NK-92 (cell line): Measurements from ENCODE around the gene AGMAT.
A peak's percentile ranks its signal among the peaks of the same experiment; 100 is the strongest.
"Not testable (repeated sequence)": the region's sequence is repeated elsewhere in the genome, so short reads cannot be mapped to it uniquely, and the experiment has no call there.

Source experiments
- DNase-seq: peaks from one replicate; lab custom pipeline; 2025; ENCODE audit not compliant: unreplicated experiment; lab: John Stamatoyannopoulos, UW

The AGMAT gene

DNA sequence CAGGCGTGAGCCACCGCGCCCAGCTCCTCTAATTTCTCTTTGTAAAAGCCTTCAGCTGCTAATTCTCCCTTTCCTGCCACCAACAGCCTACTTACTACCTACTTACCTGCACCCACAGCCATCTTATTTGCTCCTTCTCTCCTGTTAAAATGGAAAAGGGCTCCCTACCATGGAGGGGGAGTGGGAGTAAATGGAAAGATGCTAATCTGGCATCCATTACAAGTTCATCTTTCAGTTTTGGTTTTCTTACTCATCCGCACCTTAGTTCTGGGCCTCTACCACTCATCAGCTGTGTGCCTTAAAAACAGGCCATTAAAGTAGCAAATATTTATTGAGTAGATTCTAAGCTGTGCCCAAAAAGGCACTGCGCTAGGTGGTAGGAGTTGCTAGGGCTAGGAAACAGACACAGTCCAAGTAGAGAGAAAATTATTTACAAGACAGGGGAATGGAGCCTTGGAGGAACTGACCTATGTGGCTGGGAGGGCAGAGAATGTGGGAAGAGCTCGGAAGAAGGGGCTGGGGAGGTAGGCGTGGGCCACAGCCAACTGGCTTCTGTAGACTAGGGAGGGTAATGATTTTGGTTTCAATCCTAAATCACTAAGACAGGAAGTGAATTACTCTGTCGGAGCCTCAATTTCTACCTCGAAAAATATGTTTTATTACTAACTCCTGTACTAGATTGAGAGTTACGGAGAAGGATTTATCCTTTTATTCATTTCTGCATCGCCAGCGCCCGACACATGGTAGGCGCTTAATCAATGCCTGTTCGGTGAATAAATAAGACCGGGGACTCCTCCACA is 31.7 kb upstream of the AGMAT start:
- DNase-seq: no peak

DNA sequence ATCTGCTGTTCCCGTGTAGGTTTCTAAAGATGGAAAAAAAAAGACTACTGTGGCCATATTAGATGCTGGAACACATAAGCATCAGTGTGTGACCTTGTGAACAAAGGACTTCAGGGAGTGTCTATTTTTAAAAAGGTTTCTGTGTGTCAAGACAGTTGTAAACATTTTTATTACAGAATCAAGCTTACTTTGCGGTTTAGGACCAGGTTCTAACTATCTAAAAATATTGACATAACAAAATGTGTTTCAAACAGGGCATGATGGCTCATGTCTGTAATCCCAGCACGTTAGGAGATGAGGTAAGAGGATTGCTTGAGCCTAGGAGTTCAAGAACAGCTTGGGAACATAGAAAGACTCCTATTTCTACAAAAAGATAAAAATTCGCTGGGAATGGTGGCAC is 25.3 kb upstream of the AGMAT start:
- no peak for DNase-seq

DNA sequence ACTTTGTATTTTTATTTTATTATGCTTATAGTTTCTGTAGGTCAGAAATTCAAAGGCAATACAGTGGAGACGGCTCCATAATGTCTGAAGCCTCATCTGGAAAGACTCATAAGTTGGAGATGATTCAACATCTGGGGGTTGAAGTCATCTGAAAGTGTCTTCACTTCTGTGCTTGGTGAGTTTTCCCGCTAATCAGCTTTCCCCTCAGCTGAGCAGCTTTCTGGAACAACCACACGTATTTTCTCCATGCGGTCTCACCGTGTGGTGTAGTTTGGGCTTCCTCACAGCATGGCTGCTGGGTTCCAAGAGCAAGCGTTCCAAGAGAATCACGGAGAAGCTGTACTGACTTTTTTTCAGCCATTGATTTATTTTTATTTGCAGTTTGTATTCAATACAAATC is 24.8 kb upstream of the AGMAT start:
- no peak for DNase-seq

DNA sequence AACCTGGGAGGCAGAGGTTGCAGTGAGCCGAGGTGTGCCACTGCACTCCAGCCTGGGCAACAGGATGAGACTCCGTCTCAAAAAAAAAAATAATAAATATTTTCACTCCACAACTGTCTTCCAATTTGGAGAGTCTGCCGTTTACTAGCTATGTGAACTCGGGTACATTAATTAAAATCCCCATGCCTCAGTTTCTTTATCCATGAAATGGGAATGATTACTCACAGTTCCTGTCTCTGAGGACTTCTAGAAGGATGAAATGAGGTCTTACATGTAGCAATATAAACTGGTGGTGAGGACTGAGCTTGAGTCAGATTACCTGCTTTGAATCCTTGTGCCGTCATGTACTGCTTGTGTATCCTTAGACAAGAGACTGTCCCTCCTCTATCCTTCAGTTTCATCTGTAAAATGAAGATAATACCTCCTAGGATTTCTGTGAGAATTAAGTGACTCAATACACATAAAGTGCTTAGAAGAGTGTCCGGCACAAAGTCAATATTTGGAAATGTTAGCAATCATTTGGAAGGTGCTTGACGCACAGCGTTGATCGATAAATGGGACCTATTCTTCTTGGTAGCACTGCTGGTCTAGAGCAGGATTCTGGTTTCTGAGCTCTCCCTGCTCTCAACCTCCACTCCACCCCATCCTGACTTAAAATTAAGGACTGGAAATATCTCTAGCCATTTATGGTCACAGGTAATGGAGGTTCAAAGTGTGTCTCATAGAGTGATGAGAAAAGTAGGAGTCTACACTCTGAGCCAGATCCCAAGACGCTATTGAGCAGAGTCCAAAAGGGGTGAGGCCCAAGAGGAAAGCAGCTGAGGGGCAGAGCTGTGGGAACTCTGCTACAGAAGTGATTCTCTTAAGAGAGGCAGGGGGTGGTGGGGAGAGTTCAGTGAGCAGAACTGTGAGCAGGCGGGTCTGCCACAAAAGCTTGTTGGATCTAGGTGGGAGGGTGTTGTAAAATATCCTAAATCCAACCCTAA is 20.8 kb upstream of the AGMAT start:
- DNase-seq: no peak

- not testable (repeated sequence) for DNase-seq
Measured at GRCh38 chr1:15604400-15604799, 19.5 kb upstream of the AGMAT start.

DNA sequence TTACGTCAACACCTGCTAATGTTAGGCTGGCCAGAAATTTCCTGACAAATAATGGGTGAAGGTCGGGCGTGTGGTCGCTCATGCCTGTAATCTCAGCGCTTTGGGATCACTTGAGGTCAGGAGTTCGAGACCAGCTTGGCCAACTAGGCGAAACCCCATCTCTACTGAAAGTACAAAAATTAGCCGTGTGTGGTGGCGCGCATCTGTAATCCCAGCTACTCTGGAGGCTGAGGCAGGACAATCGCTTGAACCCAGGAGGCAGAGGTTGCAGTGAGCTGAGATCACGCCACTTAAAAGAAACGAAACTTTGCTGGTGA is 19.1 kb upstream of the AGMAT start:
- DNase-seq: not testable (repeated sequence)

- DNase-seq: peak; percentile 46
Measured at GRCh38 chr1:15603050-15603965, 18.5 kb upstream of the AGMAT start.

DNA sequence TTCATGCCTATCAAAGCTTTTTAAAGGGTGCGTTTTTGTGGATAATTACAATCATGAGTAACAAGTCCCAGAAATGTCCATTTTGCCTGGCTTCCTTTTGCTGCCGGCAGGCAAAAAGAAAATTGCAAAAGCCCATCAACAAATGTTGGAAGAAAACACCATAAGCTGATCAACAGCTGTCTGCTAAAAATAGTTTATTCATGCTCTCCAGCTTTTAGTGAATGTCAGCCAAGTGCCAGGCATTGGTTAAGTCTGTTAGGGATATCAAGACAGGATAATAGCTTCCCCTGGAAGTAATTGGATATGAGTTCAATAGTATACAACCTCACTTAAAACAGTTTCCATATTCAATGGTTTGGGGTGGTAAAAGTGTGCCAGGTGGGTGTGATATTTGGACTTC is 13.6 kb upstream of the AGMAT start:
- no peak for DNase-seq

DNA sequence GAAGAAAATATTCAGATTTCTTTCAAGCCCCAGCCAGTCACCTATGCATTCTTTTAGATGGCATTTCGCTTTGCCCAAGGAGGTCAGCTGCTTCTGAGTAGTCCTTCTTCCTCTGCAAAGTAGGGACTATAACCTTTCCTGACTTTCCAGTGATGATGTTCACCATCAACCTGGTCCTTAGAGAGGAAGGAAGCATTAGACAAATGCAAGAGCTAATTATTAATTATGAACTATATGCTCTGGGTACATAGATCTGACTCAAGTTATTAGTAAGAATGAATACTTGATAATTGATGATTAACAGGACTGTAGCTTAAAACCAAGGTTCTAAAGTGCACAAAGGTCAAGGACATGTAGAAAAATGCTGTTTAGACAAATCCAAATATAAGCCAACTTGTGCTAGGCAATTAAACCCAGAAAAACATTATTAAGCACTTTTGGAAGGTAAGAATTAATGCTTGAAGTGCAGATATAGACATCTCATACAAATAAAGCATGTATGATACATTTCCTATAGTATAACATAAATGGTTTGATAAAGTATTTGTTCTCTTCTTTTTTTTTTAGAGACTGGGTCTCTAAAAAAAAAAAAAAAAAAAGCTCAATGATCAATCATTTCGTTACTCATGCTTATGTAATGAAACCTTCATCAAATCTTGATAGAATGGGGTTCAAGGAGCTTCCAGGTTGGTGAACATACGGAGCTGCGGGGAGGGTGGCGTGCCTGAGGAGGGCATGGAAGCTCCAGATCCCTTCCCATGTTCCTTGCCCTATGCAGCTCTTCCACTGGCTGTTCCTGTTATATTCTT is 11.2 kb upstream of the AGMAT start:
- no peak for DNase-seq

GRCh38 chr1:15592285-15592684 is 7.4 kb upstream of the AGMAT start:
- DNase-seq: no peak

- no peak for DNase-seq
Measured at GRCh38 chr1:15583016-15583706, 1.7 kb downstream of the AGMAT start.

DNA sequence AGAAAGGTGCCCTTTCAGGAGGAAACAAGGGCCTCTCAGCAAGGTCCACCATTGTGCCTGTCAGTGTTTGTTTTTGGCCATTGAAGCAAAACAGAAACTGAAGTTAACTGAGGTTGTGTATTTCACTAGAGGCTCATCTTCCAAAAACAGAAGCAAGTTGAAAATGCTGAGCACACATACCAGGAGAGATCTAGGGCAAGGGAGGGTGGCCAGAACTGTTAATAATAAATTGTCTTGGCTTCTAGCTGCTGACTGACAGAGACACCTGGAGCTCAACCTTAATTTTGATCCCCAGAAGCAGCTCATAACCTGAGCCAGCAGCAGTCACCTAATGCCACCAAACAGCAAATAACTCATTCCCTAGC is 5.2 kb downstream of the AGMAT start:
- DNase-seq: no peak

GRCh38 chr1:15578921-15579682 is 5.7 kb downstream of the AGMAT start:
- no peak for DNase-seq

DNA sequence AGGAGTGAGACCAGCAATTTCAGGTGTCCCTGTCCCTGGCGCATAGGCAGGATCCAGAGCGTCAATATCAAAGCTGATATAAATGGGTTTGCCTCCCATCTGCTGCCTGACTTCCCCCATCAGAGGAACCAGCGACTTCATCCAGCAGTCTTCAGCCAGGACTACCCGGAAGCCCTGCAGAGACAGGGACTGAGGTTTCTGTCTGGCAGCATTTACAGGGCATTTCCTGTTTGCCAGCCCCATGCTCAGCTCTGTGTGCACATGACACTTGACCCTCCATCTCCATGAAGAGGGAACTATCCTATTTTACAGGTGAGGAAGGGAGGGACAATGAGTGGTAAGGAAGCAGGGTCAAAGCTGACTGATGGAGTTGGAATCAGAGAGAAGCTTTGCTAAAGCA is 7.2 kb downstream of the AGMAT start:
- DNase-seq: no peak

- no peak for DNase-seq
Measured at GRCh38 chr1:15575549-15576150, 9.2 kb downstream of the AGMAT start.

DNA sequence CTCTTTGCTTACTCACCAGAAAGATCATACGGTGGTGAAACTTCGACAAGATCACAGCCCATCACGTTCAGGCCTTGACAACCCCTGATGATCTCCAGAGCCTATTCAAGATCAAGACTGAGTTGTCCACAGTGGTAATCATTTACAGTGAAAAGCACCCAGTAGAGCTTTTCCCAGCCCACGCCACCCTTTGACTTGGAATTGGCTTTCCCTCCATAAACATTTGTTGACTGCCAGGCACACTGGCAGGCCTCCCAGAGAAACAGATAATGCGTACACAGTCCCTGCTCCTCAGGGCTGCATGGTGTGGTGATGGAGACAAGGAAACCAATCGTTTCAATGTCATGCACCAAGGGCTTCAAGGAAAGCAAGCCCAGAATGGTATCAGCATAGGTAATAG is 10.1 kb downstream of the AGMAT start:
- no peak for DNase-seq

- DNase-seq: no peak
Measured at GRCh38 chr1:15573477-15573876, 11.4 kb downstream of the AGMAT start.

- no peak for DNase-seq
Measured at GRCh38 chr1:15571266-15571665, 13.6 kb downstream of the AGMAT start.

DNA sequence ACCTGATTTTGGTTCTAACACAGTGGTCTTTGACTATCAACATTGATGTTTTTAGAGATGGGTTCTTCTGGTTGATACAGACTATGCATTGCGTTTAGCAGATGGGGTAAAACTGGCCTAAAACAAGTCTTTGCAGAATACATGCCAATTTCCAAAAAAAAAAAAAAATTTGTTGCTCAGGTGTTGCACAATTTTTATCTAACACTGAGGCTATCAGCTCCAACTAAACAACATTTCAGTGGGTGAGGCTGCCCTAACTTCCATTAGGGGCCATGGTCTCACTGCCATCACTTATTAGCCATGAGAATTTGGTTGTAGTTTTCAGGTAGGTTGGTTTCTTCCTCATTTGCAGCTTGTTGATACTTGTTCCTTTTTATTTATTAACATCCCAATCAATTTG is 14.0 kb downstream of the AGMAT start:
- DNase-seq: no peak
